B cell (primary cell): ENCODE measurements around the gene SFMBT1. TPM values are rescaled to one million over a fixed set of nuclear protein-coding genes. Genes with fewer than 3 reads are reported as not detected.

Experiments
- ATAC-seq: fragments of 200-7000 bp; cut with Tn5 transposase; one replicate; pipeline ENCODE4 v1.10.0; 2021; ENCODE audit warnings: low read depth, mild to moderate bottlenecking, moderate number of reproducible peaks, moderate library complexity
- CTCF ChIA-PET: fragments of 350-600 bp; sonication (Branson Sonifier 250); formaldehyde crosslinking; loops from one replicate; lab custom pipeline; 2021; ENCODE audit warnings: antibody characterized with exemption, inconsistent platforms; lab: Charles Lee
- POLR2A ChIA-PET: fragments of 350-600 bp; sonication (Branson Sonifier 250); formaldehyde crosslinking; loops from one replicate; lab custom pipeline; 2021; ENCODE audit warnings: antibody characterized with exemption; lab: Charles Lee
- DNase-seq: peaks from one replicate; pipeline ENCODE4 v3.0.0; 2013
- H2AFZ ChIP-seq: 2 replicates; pipeline ENCODE4 v1.6.1; 2012; ENCODE audit warnings: mild to moderate bottlenecking, low read depth, low read length; ENCODE audit not compliant: insufficient read depth, poor library complexity, severe bottlenecking
- H3K27ac ChIP-seq, 2 donors: 1 replicate in 1 of 2; 2 replicates in 1 of 2; pipeline ENCODE4 v1.5.1; 2012 to 2013; ENCODE audit warnings: low read length in 2 of 2, mild to moderate bottlenecking in 2 of 2, moderate library complexity in 1 of 2
- H3K27me3 ChIP-seq, 4 experiments: fragments of 200-600 bp in 1 of 4; sonication (generic) in 1 of 4; replicated peaks in 1 of 4; 1 replicate in 2 of 4; 2 replicates in 2 of 4; pipeline versions ENCODE4 v1.6.1 to v1.7.0; 2013 to 2016; ENCODE audit warnings: low read length in 3 of 4, mild to moderate bottlenecking in 2 of 4, mixed read lengths in 1 of 4, moderate library complexity in 1 of 4; ENCODE audit not compliant: insufficient read depth in 4 of 4, control insufficient read depth in 3 of 4; ENCODE audit errors: control extremely low read depth in 1 of 4
- H3K36me3 ChIP-seq, 2 experiments: replicated peaks in 1 of 2; 1 replicate in 1 of 2; 2 replicates in 1 of 2; pipeline versions ENCODE4 v1.6.1 to v1.7.1; 2013; ENCODE audit warnings: low read length in 1 of 2; ENCODE audit not compliant: insufficient read depth in 2 of 2, control insufficient read depth in 1 of 2; ENCODE audit errors: control extremely low read depth in 1 of 2, extremely low read depth in 1 of 2
- H3K4me1 ChIP-seq, 2 donors: fragments of 200-600 bp in 1 of 2; sonication (generic) in 1 of 2; 1 replicate in 1 of 2; 2 replicates in 1 of 2; pipeline versions ENCODE4 v1.5.1 to v1.6.1; 2013 to 2017; ENCODE audit warnings: low read length in 2 of 2; ENCODE audit not compliant: control insufficient read depth in 2 of 2, insufficient read depth in 2 of 2
- H3K4me2 ChIP-seq: replicated peaks from 2 replicates; pipeline ENCODE3; 2012; ENCODE audit warnings: mild to moderate bottlenecking, low read depth, low read length; ENCODE audit not compliant: poor library complexity, severe bottlenecking
- H3K4me3 ChIP-seq, 5 experiments: fragments of 200-600 bp in 1 of 5; sonication (generic) in 1 of 5; 1 replicate in 3 of 5; 2 replicates in 2 of 5; pipeline versions ENCODE4 v1.5.1 to v1.7.0; 2011 to 2016; ENCODE audit warnings: low read length in 4 of 5, mild to moderate bottlenecking in 4 of 5, low read depth in 2 of 5, control low read depth in 1 of 5, moderate library complexity in 1 of 5; ENCODE audit not compliant: insufficient read depth in 1 of 5; ENCODE audit errors: control extremely low read depth in 1 of 5, extremely low read depth in 1 of 5
- H3K79me2 ChIP-seq: fragments of 200-600 bp; sonication (generic); one replicate; pipeline ENCODE4 v1.6.0; 2016; ENCODE audit warnings: low read length; ENCODE audit not compliant: control insufficient read depth, insufficient read depth
- H3K9ac ChIP-seq: fragments of 200-600 bp; sonication (generic); 2 replicates; pipeline ENCODE4 v1.6.1; 2017; ENCODE audit warnings: mild to moderate bottlenecking, low read length, moderate library complexity
- H3K9me3 ChIP-seq, 3 donors: one replicate each; pipeline versions ENCODE4 v1.6.1 to v1.7.1; 2013; ENCODE audit warnings: low read length in 2 of 3; ENCODE audit not compliant: control insufficient read depth in 2 of 3, insufficient read depth in 1 of 3; ENCODE audit errors: control extremely low read depth in 1 of 3
- H4K20me1 ChIP-seq: 2 replicates; pipeline ENCODE4 v1.6.0; 2012; ENCODE audit warnings: mild to moderate bottlenecking, low read length; ENCODE audit not compliant: insufficient read depth, control insufficient read depth, poor library complexity, severe bottlenecking
- H3K27ac Mint-ChIP-seq: one replicate; pipeline ENCODE4 v1.8.0; 2021; ENCODE audit warnings: mixed read lengths
- H3K27me3 Mint-ChIP-seq: one replicate; pipeline ENCODE4 v1.8.0; 2021; ENCODE audit warnings: mixed read lengths
- H3K4me1 Mint-ChIP-seq: one replicate; pipeline ENCODE4 v1.8.0; 2021; ENCODE audit warnings: mixed read lengths
- H3K4me3 Mint-ChIP-seq: one replicate; pipeline ENCODE4 v1.8.0; 2021; ENCODE audit warnings: mixed read lengths
- H3K9me3 Mint-ChIP-seq: one replicate; pipeline ENCODE4 v1.8.0; 2022; ENCODE audit warnings: mixed read lengths; ENCODE audit not compliant: insufficient read depth
- CTCF ChIP-seq: fragments of 200-600 bp; IDR thresholded peaks from one replicate; pipeline ENCODE4 v1.8.0; 2022; ENCODE audit warnings: antibody characterized with exemption, mild to moderate bottlenecking
- EZH2 ChIP-seq: IDR thresholded peaks from 2 replicates; pipeline ENCODE4 v1.6.1; 2012; ENCODE audit warnings: borderline replicate concordance, low read depth, mild to moderate bottlenecking, moderate library complexity, low read length; ENCODE audit not compliant: insufficient read depth, poor library complexity, severe bottlenecking
- WGBS: methylation state at CpG from one replicate; pipeline ENCODE4 v1.1.5; 2013; ENCODE audit warnings: missing lambda C conversion rate; ENCODE audit not compliant: insufficient coverage; 5-methylcytosine and 5-hydroxymethylcytosine counted together
- intact Hi-C: fragments of 100-400 bp; cut with micrococcal nuclease; formaldehyde crosslinking; loops from one replicate; pipeline ENCODE4 v1.10.0; 2022
- polyA plus RNA-seq: library from polyadenylated mRNA; depleted of rRNA; stranded (reverse); fragments of >200 nt; gene quantifications from 2 replicates; pipeline ENCODE4 v1.2.3, GENCODE V29; 2012
- total RNA-seq, 2 donors: library from RNA; stranded (reverse); fragments of 120-200 nt in 1 of 2; gene quantifications; 1 replicate in 1 of 2; 2 replicates in 1 of 2; pipeline versions ENCODE4 v1.2.3 to v1.2.4, GENCODE V29; 2013 to 2022

Gene SFMBT1
- total and polyA plus RNA-seq, 2 donors (not counting 1 experiment from before 2014, with no cell fraction given), result 9.9 to 55.8 TPM

GRCh38 chr3:53081318-53081717 is 35.4 kb upstream of the SFMBT1 start:
- ATAC-seq (no peak), DNase-seq (no peak)
- no peaks in the 10 kb centered on the region for H3K4me1 ChIP-seq
- no peak overlapping the region for H3K27ac ChIP-seq
- Mint-ChIP-seq H3K27ac (no peak overlapping the region), H3K9me3 (no peaks in the 10 kb centered on the region), H3K27me3 (no peaks in the 10 kb centered on the region), H3K4me3 (no peak overlapping the region), H3K4me1 (no peaks in the 10 kb centered on the region)
- H3K9me3 ChIP-seq, result no peaks in the 10 kb centered on the region
- WGBS, result 100% methylated on average over 5 of the region's 5 CpGs
- no peak overlapping the region for H3K9ac ChIP-seq
- no peaks in the 10 kb centered on the region for H3K27me3 ChIP-seq
- ChIA-PET POLR2A (no interaction called here), CTCF (no interaction called here)
- no peaks in the 10 kb centered on the region for H4K20me1 ChIP-seq
- no peak overlapping the region for H3K4me2 ChIP-seq
- no peak overlapping the region for H3K4me3 ChIP-seq
- no peaks in the 10 kb centered on the region for H3K36me3 ChIP-seq
- H2AFZ ChIP-seq, result no peak overlapping the region
- H3K79me2 ChIP-seq, result no peaks in the 10 kb centered on the region
- TF ChIP-seq CTCF (no peak), EZH2 (no peak)
- intact Hi-C loops, result no loop called here

DNA sequence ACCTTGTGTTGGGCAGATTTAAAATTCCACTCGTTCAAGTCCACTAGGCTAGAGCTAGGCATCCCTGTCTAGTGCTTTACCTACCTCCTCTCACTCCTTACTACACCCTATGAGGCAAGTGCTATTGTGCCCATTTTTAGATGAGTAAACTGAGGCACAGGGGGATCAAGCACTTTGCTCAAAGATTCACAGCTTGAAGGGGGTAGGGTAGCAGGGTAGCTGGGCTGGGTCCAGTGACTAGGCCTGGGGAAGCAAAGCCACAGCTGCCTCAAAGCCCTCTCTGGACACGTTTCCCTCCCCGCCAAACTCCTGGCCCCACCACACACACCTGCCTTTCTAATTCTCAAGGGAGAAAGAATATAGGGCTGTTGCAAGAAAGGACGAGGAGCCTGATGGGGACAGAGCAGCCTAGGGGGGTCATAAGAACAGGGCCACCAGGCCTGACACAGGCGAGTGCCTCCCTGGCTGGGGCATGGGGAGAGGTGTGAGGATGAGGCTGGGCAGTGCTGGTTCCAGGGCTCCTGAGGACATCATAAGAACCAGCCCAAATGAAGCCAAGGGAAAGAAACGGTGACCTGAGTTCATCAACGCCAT is 34.8 kb upstream of the SFMBT1 start:
- Histone ChIP-seq H3K27ac (no peak overlapping the region), H3K27me3 (no peaks in the 10 kb centered on the region), H2AFZ (no peak overlapping the region), H3K4me3 (no peak overlapping the region), H3K9ac (no peak overlapping the region), H3K36me3 (no peaks in the 10 kb centered on the region), H3K4me1 (no peaks in the 10 kb centered on the region), H3K4me2 (no peak overlapping the region), H4K20me1 (no peaks in the 10 kb centered on the region), H3K79me2 (no peaks in the 10 kb centered on the region), H3K9me3 (no peaks in the 10 kb centered on the region)
- ChIA-PET POLR2A (no interaction called here), CTCF (no interaction called here)
- ATAC-seq (no peak), DNase-seq (no peak)
- Mint-ChIP-seq H3K9me3 (no peaks in the 10 kb centered on the region), H3K4me1 (no peaks in the 10 kb centered on the region), H3K27me3 (no peaks in the 10 kb centered on the region), H3K27ac (no peak overlapping the region), H3K4me3 (no peak overlapping the region)
- 82% methylated on average over 4 of the region's 7 CpGs for WGBS
- intact Hi-C loops, result no loop called here
- TF ChIP-seq EZH2, result no peak
- no peak for TF ChIP-seq CTCF
